PC-3 (cell line): Measurements from ENCODE around the gene RASGRP1. TPM values are rescaled to one million over a fixed set of nuclear protein-coding genes. Genes with fewer than 3 reads are reported as not detected.
A peak's percentile ranks its signal among the peaks of the same experiment; 100 is the strongest.

Source experiments
- ATAC-seq: fragments of 200-7000 bp; cut with Tn5 transposase; 2 replicates; pipeline ENCODE4 v1.9.1; 2020; ENCODE audit warnings: mild to moderate bottlenecking, moderate library complexity
- BruUV-seq: library from RNA; stranded (reverse); fragments of 400-500 nt; replicated peaks from 2 replicates; lab custom pipeline; 2021; lab: Mats Ljungman, UMichigan
- CTCF ChIA-PET: fragments of 300-600 bp; sonication (Branson Sonifier 250); formaldehyde crosslinking; loops from one replicate; lab custom pipeline; 2022; ENCODE audit warnings: antibody characterized with exemption; lab: Charles Lee
- POLR2A ChIA-PET: fragments of 300-600 bp; sonication (Branson Sonifier 250); formaldehyde crosslinking; loops from one replicate; lab custom pipeline; 2022; ENCODE audit warnings: antibody characterized with exemption; ENCODE audit not compliant: unreplicated experiment; lab: Charles Lee
- DNase-seq: peaks from one replicate; pipeline ENCODE4 v3.0.0-alpha.2; 2015
- H2AFZ ChIP-seq: fragments of 300-600 bp; sonication (generic); 2 replicates; pipeline ENCODE4 v1.6.0; 2016; ENCODE audit warnings: antibody characterized with exemption, low read length
- H3F3A ChIP-seq: fragments of 300-600 bp; sonication (generic); one replicate; pipeline ENCODE4 v1.6.0; 2017; ENCODE audit warnings: antibody characterized with exemption, low read length, control low read depth, mild to moderate bottlenecking; ENCODE audit not compliant: unreplicated experiment
- H3K27ac ChIP-seq: fragments of 300-600 bp; sonication (generic); 2 replicates; pipeline ENCODE4 v1.5.1; 2016; ENCODE audit warnings: mild to moderate bottlenecking, low read length
- H3K27me3 ChIP-seq: fragments of 300-600 bp; sonication (generic); 2 replicates; pipeline ENCODE4 v1.6.1; 2016; ENCODE audit warnings: low read length, mixed read lengths
- H3K36me3 ChIP-seq: fragments of 300-600 bp; sonication (generic); 2 replicates; pipeline ENCODE4 v1.6.1; 2016; ENCODE audit warnings: low read depth, mixed run types, low read length, mixed read lengths
- H3K4me1 ChIP-seq: fragments of 300-600 bp; sonication (generic); 2 replicates; pipeline ENCODE4 v1.5.1; 2016; ENCODE audit warnings: low read length; ENCODE audit not compliant: insufficient read depth
- H3K4me2 ChIP-seq: fragments of 300-600 bp; sonication (generic); 2 replicates; pipeline ENCODE4 v1.6.0; 2016; ENCODE audit warnings: low read length
- H3K4me3 ChIP-seq: fragments of 300-600 bp; sonication (generic); 2 replicates; pipeline ENCODE4 v1.5.1; 2016; ENCODE audit warnings: mild to moderate bottlenecking, low read length, mixed read lengths
- H3K79me2 ChIP-seq: fragments of 300-600 bp; sonication (generic); 2 replicates; pipeline ENCODE4 v1.6.1; 2017; ENCODE audit warnings: low read length, mixed read lengths
- H3K9ac ChIP-seq: fragments of 300-600 bp; sonication (generic); 2 replicates; pipeline ENCODE4 v1.6.0; 2016; ENCODE audit warnings: mild to moderate bottlenecking, low read length
- H3K9me2 ChIP-seq: fragments of 300-600 bp; sonication (generic); replicated peaks from 2 replicates; pipeline ENCODE4 v1.6.1; 2016; ENCODE audit warnings: mixed run types, low read length, mixed read lengths
- H3K9me3 ChIP-seq: fragments of 300-600 bp; sonication (generic); 2 replicates; pipeline ENCODE4 v1.6.1; 2016; ENCODE audit warnings: low read length, mixed read lengths
- H4K20me1 ChIP-seq: fragments of 300-600 bp; sonication (generic); 2 replicates; pipeline ENCODE4 v1.6.1; 2016; ENCODE audit warnings: low read length, mixed read lengths
- EZH2 ChIP-seq: fragments of 300-600 bp; sonication (generic); IDR thresholded peaks from one replicate; pipeline ENCODE4 v1.6.1; 2017; ENCODE audit warnings: antibody characterized with exemption, mild to moderate bottlenecking, low read length; ENCODE audit not compliant: unreplicated experiment
- EZH2phosphoT487 ChIP-seq: fragments of 300-600 bp; sonication (generic); IDR thresholded peaks from 2 replicates; pipeline ENCODE4 v1.6.1; 2018; ENCODE audit warnings: mild to moderate bottlenecking, antibody characterized with exemption, low read length, borderline replicate concordance
- intact Hi-C: fragments of 100-400 bp; cut with micrococcal nuclease; formaldehyde crosslinking; loops from 2 replicates; pipeline ENCODE4 v1.9.0; 2023
- total RNA-seq: library from RNA; depleted of rRNA; stranded (reverse); fragments of >200 nt; gene quantifications from 2 replicates; pipeline ENCODE4 v1.2.3, GENCODE V29; 2014
- TF ChIP-seq, protein P1 (sequence below): fragments of 300-600 bp; sonication (generic); conservative IDR thresholded peaks from 2 replicates; pipeline ENCODE4 v1.5.1; 2017; ENCODE audit warnings: antibody characterized with exemption, low read depth, mild to moderate bottlenecking, low read length

The RASGRP1 gene
- total RNA-seq, 1 experiment from 2014 or later = not detected

DNA sequence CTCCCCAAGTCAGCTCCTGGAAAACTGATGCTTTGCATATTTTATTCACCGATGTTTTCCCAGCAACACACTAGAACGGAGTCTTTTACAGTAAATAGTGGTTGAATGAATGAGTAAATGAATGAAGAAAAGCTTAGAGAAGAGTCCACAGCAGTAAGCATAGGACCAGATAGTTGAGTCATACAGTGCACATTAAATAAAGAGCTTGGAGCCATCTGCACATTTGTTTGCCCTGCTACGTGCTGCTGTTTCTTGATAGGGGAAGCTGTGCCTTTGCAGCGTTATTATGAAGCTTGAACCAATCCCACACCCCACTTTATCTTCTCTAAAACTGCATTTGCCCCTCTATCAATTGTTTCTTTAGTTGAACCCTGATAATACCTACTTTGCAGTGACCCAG is 109.5 kb downstream of the RASGRP1 start:
- H3K27ac ChIP-seq = no peak overlapping the region
- POLR2A ChIA-PET = interaction anchor here (0.6 to 0.7 kb wide), 2 partner anchors 369 to 691 kb away, joined by 5 to 6 read pairs; no protein-coding TSS in a partner anchor
- peak; percentile 47 for ATAC-seq

DNA sequence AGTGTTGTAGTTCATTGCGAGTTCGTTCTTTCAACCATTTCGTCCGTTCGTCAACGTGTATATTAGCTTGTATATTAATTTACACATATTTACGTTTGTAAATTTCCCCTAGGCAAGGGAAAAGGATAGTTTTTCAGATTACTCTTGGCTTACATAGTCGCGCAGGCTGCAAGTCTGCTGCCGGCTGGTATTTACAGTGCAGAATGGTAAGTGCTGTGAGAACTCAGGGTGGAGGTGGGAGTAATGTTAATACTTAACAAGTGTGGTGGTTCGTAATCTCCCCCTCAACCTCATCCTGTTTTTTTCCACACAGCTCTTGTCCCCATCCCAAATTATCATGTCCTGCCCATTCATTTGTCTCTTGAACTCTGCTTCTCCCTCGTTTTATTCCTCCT is 109.9 kb downstream of the RASGRP1 start:
- Histone ChIP-seq H3F3A (no peaks in the 10 kb centered on the region), H3K4me3 (peak overlapping the region; percentile 98), H3K27me3 (peaks cover 4% of the 10 kb centered on the region; the same call in 1 of the 2 replicates), H3K4me2 (peak overlapping the region; percentile 85), H2AFZ (peak overlapping the region; percentile 99; the same call in 1 of the 2 replicates), H3K9ac (peak overlapping the region; percentile 96), H3K4me1 (peaks cover 15% of the 10 kb centered on the region), H3K9me3 (no peaks in the 10 kb centered on the region), H3K27ac (no peak overlapping the region), H3K79me2 (peaks cover 58% of the 10 kb centered on the region), H4K20me1 (peaks cover 37% of the 10 kb centered on the region; the same call in 1 of the 2 replicates), H3K36me3 (peaks cover 6% of the 10 kb centered on the region; the same call in 1 of the 2 replicates), H3K9me2 (no peaks in the 10 kb centered on the region)
- BruUV-seq = no TSS peak
- ChIA-PET POLR2A (interaction anchor here (0.6 to 0.8 kb wide), 2 partner anchors 19 to 692 kb away, joined by 4 to 6 read pairs; no protein-coding TSS in a partner anchor), CTCF (interaction anchor here (2.2 kb wide), 1 partner anchor 14 kb away, joined by 17 read pairs; no protein-coding TSS in a partner anchor)
- intact Hi-C loops = no loop called here
- TF ChIP-seq, protein P1, sequence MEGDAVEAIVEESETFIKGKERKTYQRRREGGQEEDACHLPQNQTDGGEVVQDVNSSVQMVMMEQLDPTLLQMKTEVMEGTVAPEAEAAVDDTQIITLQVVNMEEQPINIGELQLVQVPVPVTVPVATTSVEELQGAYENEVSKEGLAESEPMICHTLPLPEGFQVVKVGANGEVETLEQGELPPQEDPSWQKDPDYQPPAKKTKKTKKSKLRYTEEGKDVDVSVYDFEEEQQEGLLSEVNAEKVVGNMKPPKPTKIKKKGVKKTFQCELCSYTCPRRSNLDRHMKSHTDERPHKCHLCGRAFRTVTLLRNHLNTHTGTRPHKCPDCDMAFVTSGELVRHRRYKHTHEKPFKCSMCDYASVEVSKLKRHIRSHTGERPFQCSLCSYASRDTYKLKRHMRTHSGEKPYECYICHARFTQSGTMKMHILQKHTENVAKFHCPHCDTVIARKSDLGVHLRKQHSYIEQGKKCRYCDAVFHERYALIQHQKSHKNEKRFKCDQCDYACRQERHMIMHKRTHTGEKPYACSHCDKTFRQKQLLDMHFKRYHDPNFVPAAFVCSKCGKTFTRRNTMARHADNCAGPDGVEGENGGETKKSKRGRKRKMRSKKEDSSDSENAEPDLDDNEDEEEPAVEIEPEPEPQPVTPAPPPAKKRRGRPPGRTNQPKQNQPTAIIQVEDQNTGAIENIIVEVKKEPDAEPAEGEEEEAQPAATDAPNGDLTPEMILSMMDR = no peak
- no peak for TF ChIP-seq EZH2
- no peak for TF ChIP-seq EZH2phosphoT487
- ATAC-seq = peak; percentile 20
- no peak for DNase-seq

More for the DNA sequence above, 109.5 kb downstream of the RASGRP1 start:
- Histone ChIP-seq H2AFZ (no peak overlapping the region), H4K20me1 (peaks cover 41% of the 10 kb centered on the region), H3K4me3 (peak overlapping the region; percentile 98), H3K4me1 (peaks cover 16% of the 10 kb centered on the region), H3F3A (no peaks in the 10 kb centered on the region), H3K9ac (peak overlapping the region; percentile 96), H3K27me3 (peaks cover 4% of the 10 kb centered on the region; the same call in 1 of the 2 replicates), H3K79me2 (peaks cover 62% of the 10 kb centered on the region), H3K9me2 (no peaks in the 10 kb centered on the region), H3K36me3 (peaks cover 6% of the 10 kb centered on the region; the same call in 1 of the 2 replicates), H3K4me2 (peak overlapping the region; percentile 85), H3K9me3 (no peaks in the 10 kb centered on the region)
- no TSS peak for BruUV-seq
- TF ChIP-seq EZH2phosphoT487 (no peak), EZH2 (no peak)
- TF ChIP-seq, protein P1 = no peak
- DNase-seq = peak; percentile 24
- CTCF ChIA-PET = interaction anchor here (0.6 to 2.2 kb wide), 2 partner anchors 15 to 245 kb away, joined by 3 to 17 read pairs; no protein-coding TSS in a partner anchor
- intact Hi-C loops = no loop called here
